NCI-H1105 treated with DMSO at 0.1 percent for 48 hours (cell line): ENCODE measurements around the gene OPA3.

Experiments
- DNase-seq: peaks from one replicate; lab custom pipeline; 2025; lab: John Stamatoyannopoulos, UW

Gene OPA3

DNA sequence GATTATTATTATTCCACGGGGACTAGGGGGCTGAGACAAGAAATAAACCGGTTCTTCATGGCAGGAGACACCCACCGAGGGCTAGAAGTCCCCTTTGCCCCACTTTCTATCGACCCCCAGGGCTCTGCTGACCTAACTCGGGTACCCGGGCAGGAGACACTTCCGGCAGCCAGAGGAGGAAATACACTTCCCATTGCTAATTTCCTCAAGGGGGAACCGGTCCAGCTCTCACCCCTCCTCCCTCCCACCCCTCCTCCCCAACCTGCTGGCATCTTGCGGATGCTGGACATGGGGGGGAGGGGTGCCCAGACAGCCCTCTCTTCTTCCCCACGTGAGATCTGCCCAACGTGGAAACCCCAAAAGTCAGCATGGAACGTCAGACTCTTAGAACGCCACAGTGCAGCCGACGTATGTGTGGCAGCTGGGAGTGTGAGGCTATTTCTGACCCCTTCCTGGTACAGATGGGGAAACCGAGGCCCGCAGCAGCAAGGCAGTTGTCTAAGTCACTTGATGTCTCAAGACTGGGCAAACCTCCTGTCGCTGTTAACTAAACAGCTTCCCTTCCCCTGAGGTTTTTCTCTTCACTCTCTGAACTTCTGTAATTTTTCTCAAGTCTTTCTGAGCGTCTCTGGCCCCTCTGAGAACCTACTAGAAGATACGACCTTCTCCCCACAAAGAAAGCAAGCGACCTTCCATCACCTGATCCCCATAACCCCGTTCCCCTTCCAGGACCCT is 13.8 kb upstream of the OPA3 start:
- no peak for DNase-seq

DNA sequence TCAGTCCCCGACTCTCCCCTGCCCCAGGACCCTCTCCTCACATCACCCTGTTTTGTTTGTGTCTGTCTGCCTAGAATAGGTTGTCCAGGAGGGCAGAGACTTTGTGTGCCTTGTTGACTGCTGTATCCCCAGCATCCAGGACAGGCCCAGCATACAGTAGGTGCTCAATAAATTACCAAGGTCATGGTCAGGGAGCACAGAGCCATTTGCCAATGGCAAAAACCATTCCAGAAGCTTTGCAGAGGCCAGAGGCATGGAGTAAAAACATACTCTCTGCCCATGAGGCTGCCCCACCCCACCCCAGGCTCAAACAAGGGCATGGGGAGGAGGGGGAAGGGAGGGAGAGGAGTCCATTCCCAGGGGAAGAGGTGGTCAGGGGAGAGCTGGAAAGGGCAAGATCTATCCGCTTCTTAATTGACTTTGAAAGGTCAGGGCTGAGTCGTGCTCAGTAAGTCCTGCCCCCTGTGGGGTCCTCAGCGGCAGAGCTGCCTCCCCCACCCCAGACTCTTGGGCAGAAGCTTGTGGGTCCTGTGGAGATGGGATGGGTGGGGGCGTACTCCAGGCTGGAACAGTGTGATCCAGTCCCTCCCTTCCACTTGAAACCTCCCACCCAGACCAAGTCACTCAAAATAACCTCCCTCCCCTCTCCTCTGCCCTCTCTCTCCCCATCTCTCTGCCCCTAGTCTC is 13.0 kb upstream of the OPA3 start:
- no peak for DNase-seq

DNA sequence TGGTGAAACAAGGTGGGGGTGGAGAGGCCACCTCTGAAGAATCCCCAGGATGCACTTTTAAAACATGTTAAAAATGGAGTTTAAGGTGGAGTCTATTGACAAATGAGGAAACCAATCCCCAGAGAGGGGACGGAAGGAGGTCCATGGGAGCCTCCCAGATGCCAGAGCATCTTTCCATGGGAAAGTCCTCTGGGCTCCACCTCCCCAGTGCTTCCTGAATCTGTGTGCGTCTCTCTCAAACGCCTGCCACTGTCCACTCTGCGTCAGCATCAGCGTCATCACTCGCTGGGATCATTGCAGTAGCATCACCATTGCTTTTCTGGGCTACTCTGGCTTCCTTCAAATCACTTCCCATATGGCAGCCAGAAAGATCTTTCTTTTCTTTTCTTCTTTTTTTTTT is 11.2 kb upstream of the OPA3 start:
- DNase-seq = no peak

DNA sequence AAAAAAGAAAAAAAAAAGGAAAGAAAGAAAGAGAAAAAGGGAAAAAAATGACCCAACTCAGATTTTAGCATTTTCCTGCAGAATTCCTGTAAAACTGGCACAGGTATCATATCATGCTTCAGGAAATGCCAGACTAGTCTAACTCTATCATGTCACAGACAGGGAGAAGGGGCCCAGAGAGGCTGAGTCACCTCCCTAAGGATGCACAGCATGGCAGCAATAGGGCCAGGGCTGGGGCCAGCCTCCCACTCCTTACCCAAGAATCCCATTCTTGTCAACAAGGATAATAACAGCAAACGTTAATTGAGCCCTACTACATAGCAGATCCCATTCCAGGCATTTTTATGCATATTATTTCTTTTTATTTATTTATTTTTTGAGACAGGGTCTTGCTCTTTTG is 8.9 kb upstream of the OPA3 start:
- DNase-seq = no peak

DNA sequence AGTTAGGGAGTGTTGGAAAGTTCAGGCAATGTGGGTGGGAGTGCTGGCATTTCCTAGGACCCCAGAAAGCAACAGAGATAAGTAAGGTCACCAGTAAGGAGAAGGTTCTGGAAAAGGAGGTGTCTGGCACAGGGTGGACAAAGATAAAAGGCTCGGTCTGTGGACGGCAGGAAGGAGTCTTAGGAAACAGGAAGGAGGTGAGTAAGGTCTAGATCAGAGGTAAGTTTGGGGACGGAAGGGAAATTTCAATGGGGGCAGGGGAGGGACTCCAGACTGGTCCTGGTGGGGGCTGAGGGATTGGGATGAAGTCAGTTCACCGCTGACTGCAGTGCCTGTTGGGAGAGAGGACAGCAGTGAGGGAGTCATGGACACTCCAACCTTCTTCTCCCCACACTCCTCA is 7.8 kb upstream of the OPA3 start:
- DNase-seq = no peak

DNA sequence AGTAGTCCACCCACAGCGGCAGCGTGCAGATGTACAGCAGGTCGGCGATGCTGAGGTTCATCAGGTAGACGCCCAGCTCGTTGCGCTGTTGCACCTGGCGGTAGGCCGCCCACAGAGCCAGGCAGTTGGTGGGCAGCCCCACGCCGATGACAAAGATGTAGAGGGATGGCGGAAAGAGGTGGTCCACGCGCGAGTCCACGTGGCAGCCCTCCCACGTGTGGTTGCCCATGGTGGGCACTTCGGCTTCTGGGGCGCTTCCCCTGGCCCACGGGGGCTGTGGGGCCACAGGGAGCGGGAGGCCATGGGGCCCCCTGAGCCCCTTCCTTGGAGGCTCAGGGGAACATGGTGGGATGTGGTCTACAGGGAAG is 7.0 kb upstream of the OPA3 start:
- DNase-seq = no peak

DNA sequence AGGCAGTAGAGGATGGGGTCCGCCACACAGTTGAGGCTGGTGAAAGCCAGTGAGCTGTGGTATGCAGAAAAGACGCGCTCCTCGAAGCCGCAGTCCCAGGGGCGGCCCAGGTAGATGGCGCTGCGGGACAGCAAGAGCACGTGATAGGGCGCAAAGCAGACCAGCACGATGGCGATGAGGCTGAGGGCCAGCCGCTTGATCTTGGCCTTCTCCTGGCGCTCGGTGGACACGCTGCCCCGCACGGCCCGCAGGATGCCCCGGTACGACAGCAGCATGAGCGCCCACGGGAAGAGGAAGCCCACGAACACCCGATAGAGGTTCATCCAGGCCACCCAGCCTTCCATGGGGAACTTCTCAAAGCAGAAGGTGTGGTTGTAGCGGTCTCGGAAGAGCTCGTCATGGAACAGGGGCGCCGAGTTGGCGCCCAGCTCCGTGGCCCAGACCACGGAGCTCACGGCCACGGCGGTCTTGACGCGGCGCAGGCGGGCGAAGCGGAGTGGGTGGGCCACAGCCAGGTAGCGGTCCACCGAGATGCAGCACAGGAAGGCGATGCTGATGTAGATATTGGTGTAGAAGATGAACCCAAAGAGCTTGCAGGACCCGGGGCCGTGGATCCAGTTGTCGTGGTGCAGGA is 6.5 kb upstream of the OPA3 start:
- DNase-seq = no peak

DNA sequence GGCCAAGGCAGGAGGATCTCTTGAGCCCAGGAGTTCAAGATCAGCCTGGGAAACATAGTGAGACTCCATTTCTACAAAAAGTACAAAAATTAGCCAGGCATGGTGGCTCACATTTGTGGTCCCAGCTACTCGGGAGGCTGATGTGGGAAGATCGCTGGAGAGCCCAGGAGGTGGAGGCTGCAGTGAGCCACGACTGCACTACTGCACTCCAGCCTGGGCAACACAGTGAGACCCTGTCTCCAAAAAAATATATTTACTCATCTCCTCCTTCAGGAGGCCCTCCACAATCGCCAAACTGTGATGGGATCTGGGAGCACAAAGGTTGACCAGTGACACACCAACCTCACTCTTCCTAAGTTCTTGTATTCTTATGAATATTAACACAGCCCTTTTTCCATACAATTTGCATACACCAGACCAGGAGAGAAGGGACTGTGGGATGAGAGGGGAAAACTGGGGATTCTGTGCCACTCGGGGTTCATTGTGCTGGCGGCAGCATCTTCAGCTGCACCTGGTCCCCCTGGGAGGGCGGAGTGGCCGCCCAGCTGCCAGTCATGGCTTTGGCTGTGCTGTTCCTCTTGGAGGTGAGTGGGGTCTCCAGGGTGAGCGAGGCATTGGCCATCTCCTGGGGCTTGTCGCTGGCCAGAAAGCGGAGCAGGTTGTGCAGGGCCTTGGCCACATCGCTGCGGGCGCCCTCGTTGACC is 5.8 kb upstream of the OPA3 start:
- DNase-seq = no peak

DNA sequence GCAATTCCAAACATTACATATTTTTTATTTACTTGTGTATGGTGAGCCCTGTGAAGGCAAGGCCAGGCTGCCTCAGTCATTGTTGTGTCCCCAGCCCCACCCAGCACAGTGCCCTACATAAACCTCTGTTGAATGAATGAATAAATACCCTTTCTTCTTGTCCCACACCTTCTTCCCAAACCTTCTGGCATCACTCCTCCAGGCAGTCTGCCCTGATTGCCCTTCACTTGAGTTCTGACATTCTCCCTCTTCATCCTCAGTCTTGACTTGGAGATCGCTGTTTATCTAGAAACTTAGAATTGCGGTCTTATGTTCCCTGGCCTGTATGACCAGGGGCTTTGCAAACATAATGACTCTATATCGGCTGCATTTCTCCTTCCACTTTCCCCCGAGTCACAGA is 5.2 kb upstream of the OPA3 start:
- DNase-seq = no peak

DNA sequence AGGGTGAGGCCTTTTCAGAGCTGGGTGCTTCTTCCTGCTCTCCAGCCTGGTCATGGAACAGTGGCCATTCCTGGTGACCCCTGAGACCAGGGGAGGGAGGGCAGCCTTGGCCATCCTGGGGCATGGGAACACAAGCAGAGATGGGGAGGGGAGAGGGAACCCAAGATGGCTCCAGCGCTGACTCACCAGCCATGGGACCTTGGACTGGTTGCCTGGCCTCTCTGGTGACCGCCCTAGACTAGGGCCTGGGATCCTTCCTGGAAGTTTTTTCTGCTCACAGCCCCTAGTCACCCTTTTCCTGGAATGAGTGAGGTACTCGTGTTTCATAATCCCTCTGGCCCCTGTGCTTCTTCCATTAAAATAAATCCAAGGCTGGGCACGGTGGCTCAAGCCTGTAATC is 3.3 kb upstream of the OPA3 start:
- DNase-seq = no peak

DNA sequence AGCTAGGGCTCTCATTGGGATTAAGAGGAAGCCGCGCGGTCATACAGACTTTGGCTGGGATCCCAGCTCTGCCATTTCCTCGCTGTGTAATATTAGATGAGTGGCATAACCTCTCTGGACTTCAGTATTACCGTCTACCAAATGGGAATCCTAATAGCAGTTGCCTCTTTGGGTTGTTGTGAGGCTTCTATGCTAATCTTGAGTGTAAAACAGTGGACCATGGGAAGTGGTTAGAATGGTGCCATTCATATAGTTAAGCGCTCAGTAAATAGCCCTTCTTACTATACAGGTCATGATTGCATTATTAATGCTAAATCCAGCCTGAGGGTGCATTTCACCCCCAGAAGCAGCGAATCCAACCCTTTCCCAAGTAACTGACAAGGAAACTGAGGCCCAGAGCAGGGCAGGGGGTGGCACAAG is 566 bp upstream of the OPA3 start:
- DNase-seq = no peak

DNA sequence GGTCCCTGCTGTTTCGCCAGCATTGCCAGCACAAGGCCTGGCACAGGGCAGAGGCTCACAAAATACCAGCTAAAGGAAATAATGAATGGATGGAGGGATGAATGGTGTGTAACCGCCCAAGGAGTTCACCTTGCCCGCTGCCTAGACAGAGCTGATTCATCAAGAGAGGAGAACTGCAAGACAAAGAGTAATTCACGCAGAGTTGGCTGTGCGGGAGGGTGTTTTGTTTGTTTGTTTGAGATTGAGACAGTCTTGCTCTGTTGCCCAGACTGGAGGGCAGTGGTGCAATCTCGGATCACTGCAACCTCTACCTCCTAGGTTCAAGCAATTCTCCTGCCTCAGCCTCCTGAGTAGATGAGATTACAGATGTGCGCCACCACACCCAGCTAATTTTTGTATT is 3.0 kb downstream of the OPA3 start:
- DNase-seq = no peak

DNA sequence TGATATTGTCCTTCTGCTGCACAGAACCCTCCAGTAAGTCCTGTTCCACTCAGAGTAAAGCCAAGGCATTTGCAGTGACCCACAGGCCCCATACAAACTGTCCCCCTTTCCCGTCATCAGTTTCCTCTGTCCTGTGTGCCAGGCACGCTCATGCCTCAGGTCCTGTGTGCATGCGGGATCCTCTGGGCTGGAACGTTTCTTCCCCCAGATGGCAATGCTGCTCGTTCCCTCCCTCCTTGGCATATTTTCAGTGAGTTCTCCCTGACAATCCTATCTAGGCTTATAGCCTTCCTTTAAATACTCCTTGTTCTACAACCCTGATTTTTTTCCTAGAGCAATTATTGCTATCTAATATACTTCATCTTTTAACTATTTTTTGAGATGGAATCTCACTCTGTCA is 5.7 kb downstream of the OPA3 start:
- DNase-seq = no peak

DNA sequence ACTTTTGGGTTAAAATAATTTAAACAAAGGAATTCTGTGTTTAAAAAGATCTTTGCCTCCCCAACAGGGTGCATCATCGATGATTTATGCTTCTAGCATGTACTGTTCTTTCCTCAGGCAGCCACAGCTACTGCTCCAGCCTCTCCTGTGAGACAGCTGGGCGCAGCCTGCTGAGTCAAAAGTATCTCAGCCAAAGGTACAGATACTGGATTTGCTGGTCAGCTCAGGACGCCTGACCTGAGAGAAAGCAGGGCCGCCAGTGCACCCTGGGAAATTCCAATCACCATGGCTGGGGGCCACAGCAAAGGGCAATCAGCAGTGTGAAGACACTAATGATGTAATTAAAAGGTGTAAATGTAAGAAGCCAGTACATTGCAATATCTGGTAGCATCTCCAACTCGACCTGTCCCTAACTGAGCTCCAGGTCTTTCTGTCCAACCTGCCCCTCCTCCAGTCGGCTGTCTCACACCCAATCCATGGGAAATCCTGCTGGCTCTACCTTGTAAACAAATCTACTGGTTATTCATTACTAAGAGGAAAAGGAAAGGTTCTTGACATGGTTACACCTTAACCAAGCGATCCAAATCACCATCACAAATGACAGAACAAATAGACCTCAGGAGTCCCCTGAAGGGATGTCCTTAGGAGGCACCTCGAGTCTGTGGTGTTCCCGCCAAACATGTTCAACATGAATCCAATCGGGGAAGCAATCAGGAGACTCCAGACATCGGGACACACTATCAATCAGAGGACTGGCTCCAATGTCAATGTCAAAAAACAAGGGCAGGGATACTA is 7.3 kb downstream of the OPA3 start:
- no peak for DNase-seq

DNA sequence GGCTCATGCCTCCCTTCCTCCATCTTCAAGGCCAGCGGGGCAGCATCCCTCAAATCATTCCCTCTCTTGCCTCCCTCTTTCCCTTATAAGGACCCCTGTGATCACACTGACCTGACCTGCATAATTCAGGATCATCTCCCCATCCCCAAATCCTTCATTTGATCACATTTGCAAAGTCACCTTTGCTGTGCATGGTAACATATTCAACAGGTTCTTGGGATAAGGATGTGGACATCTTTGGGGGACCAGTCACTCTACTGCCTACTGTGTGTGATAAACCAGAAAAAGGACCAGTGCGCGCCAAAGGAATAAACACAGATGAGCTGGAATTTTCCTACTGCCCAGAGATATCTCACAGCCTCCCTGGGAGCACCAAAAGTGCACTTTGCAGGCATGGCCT is 7.9 kb downstream of the OPA3 start:
- no peak for DNase-seq

DNA sequence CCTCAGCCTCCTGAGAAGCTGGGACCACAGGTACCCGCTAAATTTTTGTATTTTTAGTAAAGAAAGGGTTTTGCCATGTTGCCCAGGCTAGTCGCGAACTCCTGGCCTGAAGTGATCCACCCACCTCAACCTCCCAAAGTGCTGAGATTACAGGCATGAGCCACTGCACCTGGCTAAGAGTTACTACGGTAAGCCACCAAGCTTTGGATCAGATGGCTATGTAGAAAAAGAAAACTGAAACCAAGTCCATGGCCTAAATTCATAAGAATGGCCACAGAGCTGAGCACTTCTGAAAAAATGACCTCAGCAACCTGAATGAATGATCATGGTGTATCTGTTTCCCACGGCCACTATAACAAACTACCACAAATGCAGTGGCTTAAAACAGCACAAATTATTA is 9.4 kb downstream of the OPA3 start:
- DNase-seq = no peak

DNA sequence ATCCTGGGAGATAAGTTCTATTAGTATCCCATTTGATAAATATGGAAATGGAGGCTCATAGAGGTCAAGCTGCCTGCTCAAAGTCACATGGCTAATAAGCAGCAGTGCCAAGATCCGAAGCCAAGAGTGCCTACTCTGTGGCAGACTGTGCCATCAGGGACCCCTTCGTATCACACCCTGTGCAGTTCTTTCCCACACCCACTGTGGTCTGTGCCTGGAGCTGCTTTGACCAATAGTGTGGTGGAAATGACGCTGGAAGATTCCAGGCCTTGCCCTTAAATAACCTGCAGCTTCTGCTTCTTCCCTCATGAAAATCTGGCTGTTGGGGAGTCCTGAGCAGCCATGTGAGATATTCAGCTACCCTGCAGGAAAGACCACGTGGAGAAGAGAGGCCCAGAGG is 10.1 kb downstream of the OPA3 start:
- no peak for DNase-seq

DNA sequence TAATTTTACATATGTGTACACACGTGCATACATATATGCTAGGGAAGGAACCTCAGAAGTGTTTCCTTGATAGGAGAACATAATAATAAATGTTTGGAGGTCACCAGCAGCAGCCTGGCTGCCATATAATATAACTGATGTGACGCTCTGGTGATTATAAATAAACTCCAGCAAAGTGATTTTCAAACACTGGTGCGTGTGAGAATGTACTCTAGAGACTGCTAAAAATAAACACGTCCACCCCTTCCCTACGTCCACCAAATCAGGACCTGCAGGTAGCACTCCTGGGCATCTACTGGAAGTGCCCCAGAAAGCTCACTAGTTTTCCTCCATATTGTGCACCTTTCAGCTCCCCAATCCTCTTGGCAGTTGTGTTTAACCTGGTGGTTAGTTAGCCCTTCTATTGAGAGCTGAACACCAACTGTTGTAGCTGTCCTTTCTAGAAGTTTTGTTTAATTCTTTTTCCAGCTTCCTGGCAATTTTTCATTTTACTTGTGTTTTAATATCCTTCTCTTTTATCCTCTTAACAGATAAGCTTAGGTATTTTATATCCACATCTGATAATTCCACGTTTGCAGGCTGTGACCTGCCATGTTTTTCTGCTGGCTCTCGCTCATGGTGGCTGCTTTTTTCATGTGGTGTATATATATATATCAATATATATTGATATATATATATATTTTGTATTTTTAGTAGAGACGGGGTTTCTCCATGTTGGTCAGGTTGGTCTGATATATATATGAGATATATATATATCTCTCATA is 13.0 kb downstream of the OPA3 start:
- no peak for DNase-seq

DNA sequence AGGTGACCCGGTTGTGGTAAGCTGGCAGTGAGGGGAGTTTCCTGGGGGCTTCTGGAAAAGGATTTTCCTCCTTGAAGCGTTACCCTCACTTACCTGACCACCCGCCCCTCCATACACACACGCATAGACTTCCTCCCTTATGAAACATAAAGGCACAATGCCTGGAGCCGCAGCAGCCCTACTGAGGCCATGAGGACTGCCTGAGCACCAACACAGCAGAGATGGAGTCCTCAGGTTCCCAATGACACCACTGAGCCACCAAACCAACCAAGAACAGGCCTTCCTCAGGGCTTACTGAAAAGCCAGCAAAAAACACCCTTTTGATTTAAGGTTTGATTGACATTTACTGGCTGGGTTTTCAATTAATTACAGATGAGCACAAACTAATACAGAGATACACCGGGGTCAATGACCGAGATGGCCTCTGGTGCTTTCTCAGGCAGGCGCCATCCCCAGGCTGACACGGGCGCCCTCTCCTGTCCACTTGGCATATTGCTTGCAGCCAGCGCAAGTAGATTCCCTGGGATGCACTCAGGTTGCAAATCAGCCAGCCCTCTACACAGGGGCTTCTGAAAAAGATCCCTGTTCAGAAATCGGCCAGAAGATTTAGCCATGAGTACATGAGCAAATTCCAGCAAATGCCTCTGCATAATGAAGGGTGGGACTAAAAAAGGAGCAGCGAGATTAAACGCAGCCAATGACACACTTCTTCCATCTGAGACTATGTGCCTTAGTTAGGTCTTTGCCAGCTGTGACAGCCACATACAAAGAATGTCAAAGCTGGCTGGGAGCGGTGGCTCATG is 14.8 kb downstream of the OPA3 start:
- peak; percentile 3 for DNase-seq

DNA sequence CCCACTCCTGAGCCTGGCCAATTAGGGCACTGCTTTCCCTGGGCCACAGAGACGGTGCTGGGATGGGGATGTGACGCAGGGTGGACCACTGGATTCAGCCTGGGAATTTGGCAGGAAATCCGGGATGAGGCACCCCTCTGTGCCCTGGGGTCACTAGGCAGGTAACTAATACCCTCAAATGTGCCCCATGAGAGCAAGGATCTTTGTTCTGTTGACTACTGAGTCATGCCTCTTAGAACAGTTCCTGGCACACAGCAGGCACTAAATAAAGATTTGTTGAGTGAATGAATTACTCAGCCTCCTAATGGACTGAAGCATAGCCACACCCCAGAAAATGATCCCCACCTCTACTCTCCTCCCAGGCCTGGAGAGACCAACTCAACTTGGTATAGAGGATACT is 15.9 kb downstream of the OPA3 start:
- DNase-seq = no peak

DNA sequence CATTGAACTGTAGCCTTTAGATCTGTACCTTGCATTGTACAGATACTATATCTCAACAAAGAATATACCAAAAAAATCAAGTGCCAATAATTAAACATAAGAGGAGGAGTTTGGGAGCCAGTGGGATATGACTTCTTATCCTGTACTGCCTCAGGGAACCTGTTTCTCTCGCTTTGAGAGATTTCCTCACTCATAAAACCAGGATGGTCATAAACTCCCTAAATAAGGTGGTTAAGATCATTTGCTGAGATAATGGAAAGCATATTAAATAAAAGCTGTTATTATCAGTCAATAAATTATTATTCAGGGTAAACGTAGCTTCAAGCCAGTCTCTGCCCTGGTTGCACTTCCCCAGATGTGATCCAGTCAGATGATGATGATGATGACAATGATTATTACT is 17.0 kb downstream of the OPA3 start:
- DNase-seq = no peak
